ENCODE data around the gene SMARCA2. TPM values are rescaled to one million over a fixed set of nuclear protein-coding genes. Genes with fewer than 3 reads are reported as not detected.

The SMARCA2 gene
- total RNA-seq, 1 donor from 2014 or later, result 160 TPM

DNA sequence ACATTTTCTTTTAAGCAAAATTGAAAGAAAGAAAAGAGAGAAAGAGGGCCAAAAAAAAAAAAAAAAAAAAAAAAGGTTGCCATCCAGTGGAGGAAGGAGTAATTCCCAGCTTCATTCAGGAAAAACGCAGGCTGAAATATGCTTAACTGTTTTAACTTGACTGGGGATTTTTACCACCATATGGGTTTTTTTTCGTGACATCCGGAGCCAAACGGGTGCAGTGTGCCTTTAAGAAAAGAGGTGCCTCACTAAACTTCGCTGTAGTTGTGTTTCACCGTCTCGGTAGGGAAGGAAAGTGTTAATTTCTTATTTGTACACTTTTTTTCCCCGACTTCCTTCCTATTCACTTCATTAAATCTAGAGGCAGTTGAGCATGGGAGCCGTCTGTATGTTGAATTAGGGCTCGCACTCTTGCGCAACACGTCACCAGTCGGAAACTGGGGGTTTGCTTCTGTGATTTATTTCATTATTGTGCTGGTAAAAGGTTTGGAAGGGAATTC is 143.0 kb downstream of the SMARCA2 start:
- intact Hi-C loops (cut with DNase I), result loop anchor here (2.0 to 5.0 kb wide), 3 partner anchors 25 to 84 kb away; no protein-coding TSS in a partner anchor
- peak overlapping the region; percentile 74 to 79 for H3K27ac ChIP-seq
- DNase-seq (ENCODE audit: low spot score in 2 of 2), result no peak

DNA sequence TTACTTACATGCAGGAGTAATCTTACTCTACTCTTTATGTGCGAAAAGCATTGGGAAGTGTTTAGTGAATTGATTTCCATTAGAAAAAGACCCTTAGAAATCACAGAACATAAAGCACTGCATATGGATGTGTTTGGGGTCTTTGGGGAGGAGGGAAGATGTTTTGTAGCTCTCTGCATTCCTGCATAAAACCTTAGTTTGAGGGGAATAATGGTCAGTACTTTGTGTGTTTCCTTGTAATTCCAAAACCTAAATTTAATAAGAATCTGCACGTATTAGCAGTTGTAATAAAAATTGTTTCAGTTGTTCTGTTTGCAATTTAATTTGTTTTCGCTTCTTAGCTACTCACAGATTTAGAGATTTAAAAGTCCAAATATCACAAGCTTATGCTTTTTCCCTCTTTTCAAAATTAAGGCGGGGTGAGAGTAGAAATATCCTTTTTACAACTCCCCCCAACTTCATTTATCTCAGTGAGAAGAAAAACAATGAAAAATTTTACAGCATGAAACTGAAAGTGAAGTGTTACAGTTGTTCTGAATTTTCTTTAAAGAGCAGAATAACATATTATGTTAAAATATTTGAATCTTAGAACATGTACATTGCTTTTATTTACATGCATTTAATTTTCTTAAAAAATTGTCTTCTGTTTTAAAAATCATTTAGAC is 143.8 kb downstream of the SMARCA2 start:
- Histone ChIP-seq H3K9me3 (no peaks in the 10 kb centered on the region), H3K4me3 (peak overlapping the region; percentile 58 to 66), H3K27me3 (no peaks in the 10 kb centered on the region), H3K27ac (peak overlapping the region; percentile 74 to 79), H3K36me3 (peaks cover 0 to 14% of the 10 kb centered on the region in 2 donors), H3K4me1 (peaks cover 0 to 13% of the 10 kb centered on the region in 2 donors)
- intact Hi-C loops (cut with DNase I), result loop anchor here (2.0 to 5.0 kb wide), 3 partner anchors 26 to 83 kb away; no protein-coding TSS in a partner anchor
- DNase-seq (ENCODE audit: low spot score in 2 of 2), result no peak
- TF ChIP-seq CTCF (IDR thresholded peaks at IDR 0.05), result no peak

More for the DNA sequence above, 143.0 kb downstream of the SMARCA2 start:
- H3K27me3 ChIP-seq, result no peaks in the 10 kb centered on the region
- TF ChIP-seq CTCF (IDR thresholded peaks at IDR 0.05), result no peak
- H3K4me3 ChIP-seq, result peak overlapping the region; percentile 58 to 66
- no peaks in the 10 kb centered on the region for H3K9me3 ChIP-seq
- H3K4me1 ChIP-seq, result peaks cover 0 to 13% of the 10 kb centered on the region in 2 donors
- peaks cover 0 to 10% of the 10 kb centered on the region in 2 donors for H3K36me3 ChIP-seq

DNA sequence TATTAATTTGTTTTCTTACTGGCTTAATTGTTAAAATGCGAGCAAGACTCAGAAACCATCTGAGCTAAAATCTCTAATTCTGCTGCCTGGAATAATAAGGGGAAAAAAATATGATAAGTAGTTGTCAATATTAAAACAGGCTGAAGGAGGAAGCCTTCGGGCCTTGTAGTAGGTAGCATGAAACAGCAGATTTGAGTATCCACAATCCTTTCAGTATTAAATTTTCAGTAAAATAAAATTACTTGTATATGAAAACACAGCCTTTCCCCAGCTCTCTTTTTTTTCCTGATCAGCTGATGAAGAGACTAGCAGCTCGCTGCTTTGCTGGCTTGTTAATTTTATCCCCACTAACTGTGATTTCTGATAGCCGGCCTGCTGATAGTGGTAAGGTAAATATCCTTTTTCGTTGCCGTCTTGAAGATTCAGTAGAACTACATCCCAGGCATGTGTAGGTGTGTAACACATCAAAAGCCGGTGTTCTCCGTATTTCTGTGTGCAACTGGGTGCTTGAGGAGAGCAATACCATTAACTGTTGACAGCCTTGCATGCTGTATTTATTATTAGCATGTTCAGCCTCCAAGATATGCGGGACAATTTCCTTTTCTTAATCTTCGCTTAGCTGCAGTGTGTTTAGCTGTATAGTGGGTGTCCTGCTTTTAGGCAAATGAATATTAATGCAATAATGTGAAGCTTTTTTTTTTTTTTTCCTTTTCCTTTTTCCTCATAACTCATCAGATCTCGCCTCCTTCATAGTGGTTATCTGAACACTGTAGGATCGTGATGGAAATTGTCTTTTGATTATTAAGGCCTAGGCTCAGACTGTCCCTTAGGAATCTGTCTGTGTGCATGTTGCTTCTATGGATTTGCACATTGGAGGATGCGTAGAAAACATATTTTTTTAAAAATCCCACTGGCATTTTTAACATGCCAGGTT is 144.6 kb downstream of the SMARCA2 start:
- H3K9me3 ChIP-seq, result no peaks in the 10 kb centered on the region
- H3K36me3 ChIP-seq, result peaks cover 0 to 14% of the 10 kb centered on the region in 2 donors
- peak overlapping the region; percentile 74 to 79 for H3K27ac ChIP-seq
- no peak for DNase-seq (ENCODE audit: low spot score in 2 of 2)
- peak overlapping the region; percentile 58 to 66 for H3K4me3 ChIP-seq
- intact Hi-C loops (cut with DNase I), result loop anchor here (2.0 to 5.0 kb wide), 3 partner anchors 27 to 83 kb away; no protein-coding TSS in a partner anchor
- H3K27me3 ChIP-seq, result no peaks in the 10 kb centered on the region
- TF ChIP-seq CTCF (IDR thresholded peaks at IDR 0.05), result no peak
- H3K4me1 ChIP-seq, result peaks cover 0 to 13% of the 10 kb centered on the region in 2 donors

DNA sequence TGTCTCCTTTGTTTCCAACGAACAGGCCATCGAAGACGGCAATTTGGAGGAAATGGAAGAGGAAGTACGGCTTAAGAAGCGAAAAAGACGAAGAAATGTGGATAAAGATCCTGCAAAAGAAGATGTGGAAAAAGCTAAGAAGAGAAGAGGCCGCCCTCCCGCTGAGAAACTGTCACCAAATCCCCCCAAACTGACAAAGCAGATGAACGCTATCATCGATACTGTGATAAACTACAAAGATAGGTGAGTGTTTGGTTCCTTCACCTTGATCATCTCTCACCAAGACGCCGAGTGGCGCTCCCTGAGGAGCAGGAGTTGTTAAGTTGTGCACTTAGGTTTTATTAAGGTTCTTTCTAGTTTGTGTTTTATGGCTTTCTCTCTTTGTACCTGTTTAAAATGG is 146.5 kb downstream of the SMARCA2 start:
- H3K4me3 ChIP-seq, result no peak overlapping the region
- TF ChIP-seq CTCF (IDR thresholded peaks at IDR 0.05), result no peak
- H3K9me3 ChIP-seq, result no peaks in the 10 kb centered on the region
- H3K36me3 ChIP-seq, result peaks cover 0 to 14% of the 10 kb centered on the region in 2 donors
- peaks cover 0 to 13% of the 10 kb centered on the region in 2 donors for H3K4me1 ChIP-seq
- intact Hi-C loops (cut with DNase I), result no loop called here
- no peaks in the 10 kb centered on the region for H3K27me3 ChIP-seq
- no peak for DNase-seq (ENCODE audit: low spot score in 2 of 2)
- H3K27ac ChIP-seq, result no peak overlapping the region

GRCh38 chr9:2163231-2163885 is 148.2 kb downstream of the SMARCA2 start:
- no peak overlapping the region for H3K4me3 ChIP-seq
- no peak overlapping the region for H3K27ac ChIP-seq
- intact Hi-C loops (cut with DNase I), result no loop called here
- H3K4me1 ChIP-seq, result peaks cover 0 to 8% of the 10 kb centered on the region in 2 donors
- H3K36me3 ChIP-seq, result peaks cover 10 to 14% of the 10 kb centered on the region in 2 donors
- H3K27me3 ChIP-seq, result no peaks in the 10 kb centered on the region
- no peak for TF ChIP-seq CTCF (IDR thresholded peaks at IDR 0.05)
- DNase-seq (ENCODE audit: low spot score in 2 of 2), result no peak
- H3K9me3 ChIP-seq, result no peaks in the 10 kb centered on the region

All from ascending aorta (tissue), 2 donors.